ENCODE measurements around the gene ADGRB3. TPM values are rescaled to one million over a fixed set of nuclear protein-coding genes. Genes with fewer than 3 reads are reported as not detected.

Gene ADGRB3
- total RNA-seq, 2 experiments from 2014 or later: not detected

GRCh38 chr6:69383627-69384026, 748.5 kb downstream of the ADGRB3 start:
- Histone ChIP-seq H3K9me3 (ENCODE audit: low read length) (no peaks in the 10 kb centered on the region), H3K36me3 (ENCODE audit: insufficient read depth, low read length) (no peaks in the 10 kb centered on the region), H3K4me1 (ENCODE audit: insufficient read depth, low read length, poor library complexity, severe bottlenecking) (no peaks in the 10 kb centered on the region), H3K4me3 (ENCODE audit: low read depth, low read length, poor library complexity, severe bottlenecking) (no peak overlapping the region), H2AFZ (ENCODE audit: low read length) (no peak overlapping the region), H4K20me1 (ENCODE audit: insufficient read depth, low read length) (no peaks in the 10 kb centered on the region), H3K27ac (ENCODE audit: low read depth, low read length, poor library complexity, severe bottlenecking) (no peak overlapping the region), H3K79me2 (ENCODE audit: insufficient read depth, low read depth, low read length) (no peaks in the 10 kb centered on the region), H3K4me2 (ENCODE audit: low read length) (no peak overlapping the region), H3K9me2 (ENCODE audit: insufficient read depth, low read length) (no peaks in the 10 kb centered on the region)
- TF ChIP-seq EZH2phosphoT487 (IDR thresholded peaks at IDR 0.05; ENCODE audit: borderline replicate concordance, low read depth, low read length) (no peak), CTCF (conservative IDR thresholded peaks at IDR 0.05; ENCODE audit: low read length) (no peak)
- CTCF ChIA-PET (ENCODE audit: unreplicated experiment): no interaction called here
- POLR2A ChIA-PET: interaction anchor here (0.5 to 1.8 kb wide), 5 partner anchors 11 to 662 kb away, joined by 3 to 6 read pairs (median 4); no protein-coding TSS in a partner anchor
- DNase-seq (ENCODE audit: low spot score): no peak
- intact Hi-C loops (cut with micrococcal nuclease; ENCODE audit: unreplicated experiment): no loop called here
- BruUV-seq (replicated peaks): no TSS peak

- Histone ChIP-seq H3K9me3 (ENCODE audit: low read length) (no peaks in the 10 kb centered on the region), H3K4me2 (ENCODE audit: low read length) (no peak overlapping the region), H3K36me3 (ENCODE audit: insufficient read depth, low read length) (no peaks in the 10 kb centered on the region), H3K4me3 (ENCODE audit: low read depth, low read length, poor library complexity, severe bottlenecking) (no peak overlapping the region), H3K27ac (ENCODE audit: low read depth, low read length, poor library complexity, severe bottlenecking) (no peak overlapping the region), H4K20me1 (ENCODE audit: insufficient read depth, low read length) (no peaks in the 10 kb centered on the region), H3K9me2 (ENCODE audit: insufficient read depth, low read length) (no peaks in the 10 kb centered on the region), H3K4me1 (ENCODE audit: insufficient read depth, low read length, poor library complexity, severe bottlenecking) (no peaks in the 10 kb centered on the region), H3K79me2 (ENCODE audit: insufficient read depth, low read depth, low read length) (no peaks in the 10 kb centered on the region), H2AFZ (ENCODE audit: low read length) (no peak overlapping the region)
- no peak for DNase-seq (ENCODE audit: low spot score)
- ChIA-PET CTCF (ENCODE audit: unreplicated experiment) (no interaction called here), POLR2A (no interaction called here)
- no TSS peak for BruUV-seq (replicated peaks)
- intact Hi-C loops (cut with micrococcal nuclease; ENCODE audit: unreplicated experiment): no loop called here
- TF ChIP-seq CTCF (conservative IDR thresholded peaks at IDR 0.05; ENCODE audit: low read length) (no peak), EZH2phosphoT487 (IDR thresholded peaks at IDR 0.05; ENCODE audit: borderline replicate concordance, low read depth, low read length) (no peak)
Measured at GRCh38 chr6:69386426-69386825, 751.3 kb downstream of the ADGRB3 start.

GRCh38 chr6:69390125-69390524, 755.0 kb downstream of the ADGRB3 start:
- H2AFZ ChIP-seq (ENCODE audit: low read length): no peak overlapping the region
- H3K4me1 ChIP-seq (ENCODE audit: insufficient read depth, low read length, poor library complexity, severe bottlenecking): no peaks in the 10 kb centered on the region
- BruUV-seq (replicated peaks): no TSS peak
- CTCF ChIA-PET (ENCODE audit: unreplicated experiment): no interaction called here
- no peaks in the 10 kb centered on the region for H4K20me1 ChIP-seq (ENCODE audit: insufficient read depth, low read length)
- no peak for DNase-seq (ENCODE audit: low spot score)
- no peaks in the 10 kb centered on the region for H3K36me3 ChIP-seq (ENCODE audit: insufficient read depth, low read length)
- no peak overlapping the region for H3K4me3 ChIP-seq (ENCODE audit: low read depth, low read length, poor library complexity, severe bottlenecking)
- H3K9me2 ChIP-seq (ENCODE audit: insufficient read depth, low read length): no peaks in the 10 kb centered on the region
- H3K4me2 ChIP-seq (ENCODE audit: low read length): no peak overlapping the region
- intact Hi-C loops (cut with micrococcal nuclease; ENCODE audit: unreplicated experiment): no loop called here
- H3K79me2 ChIP-seq (ENCODE audit: insufficient read depth, low read depth, low read length): no peaks in the 10 kb centered on the region
- POLR2A ChIA-PET: interaction anchor here (0.7 kb wide), 1 partner anchor 36 kb away, joined by 3 read pairs; no protein-coding TSS in a partner anchor
- TF ChIP-seq EZH2phosphoT487 (IDR thresholded peaks at IDR 0.05; ENCODE audit: borderline replicate concordance, low read depth, low read length) (no peak), CTCF (conservative IDR thresholded peaks at IDR 0.05; ENCODE audit: low read length) (no peak)
- H3K9me3 ChIP-seq (ENCODE audit: low read length): no peaks in the 10 kb centered on the region
- H3K27ac ChIP-seq (ENCODE audit: low read depth, low read length, poor library complexity, severe bottlenecking): no peak overlapping the region

Data from OCI-LY7 (cell line).